CD8-positive, alpha-beta memory T cell (primary cell): ENCODE data around the gene AKR1D1. TPM values are rescaled to one million over a fixed set of nuclear protein-coding genes. Genes with fewer than 3 reads are reported as not detected.
"Not testable (repeated sequence)": the region's sequence is repeated elsewhere in the genome, so short reads cannot be mapped to it uniquely, and the experiment has no call there.

Experiments
- CTCF ChIA-PET: fragments of 350-600 bp; sonication (Branson Sonifier 250); formaldehyde crosslinking; loops from one replicate; lab custom pipeline; 2021; ENCODE audit warnings: antibody characterized with exemption; lab: Charles Lee
- POLR2A ChIA-PET: fragments of 350-600 bp; sonication (Branson Sonifier 250); formaldehyde crosslinking; loops from one replicate; lab custom pipeline; 2021; ENCODE audit warnings: antibody characterized with exemption; lab: Charles Lee
- DNase-seq, 5 donors: peaks; one replicate each; pipeline versions ENCODE4 v3.0.0 to v3.0.0-alpha.2; 2020 to 2022; ENCODE audit warnings: mixed read lengths in 1 of 5
- H3K27ac ChIP-seq: one replicate; pipeline ENCODE4 v1.7.0; 2013; ENCODE audit warnings: low read depth, mild to moderate bottlenecking, low read length, moderate library complexity
- H3K27me3 ChIP-seq: 2 replicates; pipeline ENCODE4 v1.7.0; 2013; ENCODE audit warnings: low read length, mild to moderate bottlenecking; ENCODE audit not compliant: insufficient read depth, poor library complexity, severe bottlenecking
- H3K36me3 ChIP-seq: 2 replicates; pipeline ENCODE4 v1.7.0; 2013; ENCODE audit warnings: mild to moderate bottlenecking, low read length, moderate library complexity; ENCODE audit not compliant: insufficient read depth
- H3K4me1 ChIP-seq: 2 replicates; pipeline ENCODE4 v1.7.0; 2013; ENCODE audit warnings: mild to moderate bottlenecking, low read length, moderate library complexity; ENCODE audit not compliant: insufficient read depth
- H3K4me3 ChIP-seq: 2 replicates; pipeline ENCODE4 v1.7.0; 2013; ENCODE audit warnings: mild to moderate bottlenecking, low read length
- H3K9me3 ChIP-seq: 2 replicates; pipeline ENCODE4 v1.7.0; 2013; ENCODE audit warnings: mild to moderate bottlenecking, low read length
- H3K27ac Mint-ChIP-seq, 8 donors: one replicate each; pipeline ENCODE4 v1.8.0; 2020 to 2021; ENCODE audit warnings: mixed read lengths in 8 of 8, mild to moderate bottlenecking in 6 of 8, inconsistent platforms in 3 of 8, moderate library complexity in 3 of 8
- H3K27me3 Mint-ChIP-seq, 2 donors: one replicate each; pipeline ENCODE4 v1.8.0; 2020 to 2021; ENCODE audit warnings: mixed read lengths in 2 of 2, mild to moderate bottlenecking in 1 of 2, moderate library complexity in 1 of 2
- H3K36me3 Mint-ChIP-seq, 3 donors: one replicate each; pipeline ENCODE4 v1.8.0; 2020 to 2021; ENCODE audit warnings: mixed read lengths in 3 of 3, inconsistent platforms in 1 of 3, mild to moderate bottlenecking in 1 of 3
- H3K4me1 Mint-ChIP-seq, 3 donors: one replicate each; pipeline ENCODE4 v1.8.0; 2020 to 2021; ENCODE audit warnings: mixed read lengths in 3 of 3, inconsistent platforms in 1 of 3, mild to moderate bottlenecking in 1 of 3
- H3K4me3 Mint-ChIP-seq, 7 donors: one replicate each; pipeline ENCODE4 v1.8.0; 2020 to 2021; ENCODE audit warnings: mixed read lengths in 7 of 7, mild to moderate bottlenecking in 6 of 7, moderate library complexity in 4 of 7, inconsistent platforms in 2 of 7
- H3K9me3 Mint-ChIP-seq, 5 donors: one replicate each; pipeline ENCODE4 v1.8.0; 2020 to 2022; ENCODE audit warnings: mixed read lengths in 5 of 5, mild to moderate bottlenecking in 3 of 5, moderate library complexity in 2 of 5, inconsistent platforms in 1 of 5
- polyA plus RNA-seq: library from polyadenylated mRNA; unstranded; fragments of 300-500 nt; fragmentation: Illumina TruSeq; gene quantifications from one replicate; pipeline ENCODE4 v1.2.3, GENCODE V29; 2021
- total RNA-seq, 2 experiments: library from RNA; stranded (reverse); gene quantifications; one replicate each; pipeline ENCODE4 v1.2.3, GENCODE V29; 2021

AKR1D1 gene
- total and polyA plus RNA-seq, 3 experiments from 2014 or later = not detected

- no peaks in the 10 kb centered on the region for H3K4me1 Mint-ChIP-seq
- CTCF ChIA-PET = no interaction called here
- no peak overlapping the region for H3K4me3 ChIP-seq
- no peaks in the 10 kb centered on the region for H3K36me3 Mint-ChIP-seq
- no peaks in the 10 kb centered on the region for H3K27me3 ChIP-seq
- POLR2A ChIA-PET = no interaction called here
- H3K4me3 Mint-ChIP-seq = no peak overlapping the region
- H3K4me1 ChIP-seq = no peaks in the 10 kb centered on the region
- peaks cover 0 to 11% of the 10 kb centered on the region in 2 donors for H3K27me3 Mint-ChIP-seq
- no peak overlapping the region for H3K27ac ChIP-seq
- no peak for DNase-seq
- H3K36me3 ChIP-seq = no peaks in the 10 kb centered on the region
- H3K9me3 ChIP-seq = no peaks in the 10 kb centered on the region
- H3K9me3 Mint-ChIP-seq = no peaks in the 10 kb centered on the region
- H3K27ac Mint-ChIP-seq = no peak overlapping the region
Measured at GRCh38 chr7:138126928-138127327, 50.7 kb downstream of the AKR1D1 start.

GRCh38 chr7:138127996-138128395, 51.7 kb downstream of the AKR1D1 start:
- no peaks in the 10 kb centered on the region for H3K36me3 ChIP-seq
- Mint-ChIP-seq H3K27ac (no peak overlapping the region), H3K4me3 (no peak overlapping the region), H3K9me3 (peaks cover 0 to 1% (median 0%) of the 10 kb centered on the region in 5 donors), H3K27me3 (peaks cover 2 to 11% of the 10 kb centered on the region in 2 donors), H3K36me3 (no peaks in the 10 kb centered on the region), H3K4me1 (no peaks in the 10 kb centered on the region)
- H3K9me3 ChIP-seq = no peaks in the 10 kb centered on the region
- no peaks in the 10 kb centered on the region for H3K4me1 ChIP-seq
- H3K27me3 ChIP-seq = no peaks in the 10 kb centered on the region
- DNase-seq = no peak
- CTCF ChIA-PET = no interaction called here
- no peak overlapping the region for H3K4me3 ChIP-seq
- no peak overlapping the region for H3K27ac ChIP-seq
- POLR2A ChIA-PET = no interaction called here

- no peaks in the 10 kb centered on the region for H3K4me1 ChIP-seq
Measured at GRCh38 chr7:138129551-138130165, 53.4 kb downstream of the AKR1D1 start.

DNA sequence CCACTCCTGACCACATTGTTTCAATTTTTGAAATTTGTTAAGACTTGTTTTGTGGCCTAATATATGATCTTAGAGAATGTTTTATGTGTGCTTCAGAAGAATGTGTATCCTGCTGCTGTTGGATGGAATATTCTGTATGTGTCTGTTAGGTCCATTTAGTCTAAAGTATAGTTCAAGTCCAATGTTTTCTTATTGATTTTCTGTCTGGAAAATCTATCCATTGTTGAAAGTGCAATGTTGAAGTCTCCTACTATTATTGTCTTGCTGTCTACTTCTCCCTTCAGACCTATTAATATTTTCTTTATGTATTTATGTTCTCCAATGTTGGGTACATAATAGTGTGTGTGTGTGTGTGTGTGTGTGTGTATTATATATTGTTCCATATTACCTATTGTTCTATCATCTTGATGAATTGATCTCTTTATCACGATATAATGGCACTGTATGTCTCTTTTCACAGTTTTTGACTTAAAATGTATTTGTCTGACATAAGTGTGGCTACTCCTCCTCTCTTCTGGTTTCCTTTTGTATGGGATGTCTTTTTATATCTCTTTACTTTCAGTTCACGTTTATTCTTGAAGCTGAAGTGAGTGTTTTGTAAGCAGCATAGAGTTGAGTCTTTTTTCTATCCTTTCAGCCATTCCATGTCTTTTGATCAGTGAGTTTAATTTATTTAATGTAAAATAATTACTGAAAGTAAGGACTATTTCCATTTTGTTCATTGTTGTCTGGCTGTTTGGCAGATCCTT, 61.3 kb downstream of the AKR1D1 start:
- POLR2A ChIA-PET = no interaction called here
- no peak overlapping the region for H3K27ac ChIP-seq

More at GRCh38 chr7:138129551-138130165, 53.4 kb downstream of the AKR1D1 start:
- Mint-ChIP-seq H3K4me1 (no peaks in the 10 kb centered on the region), H3K27me3 (peaks cover 3 to 11% of the 10 kb centered on the region in 2 donors), H3K4me3 (no peak overlapping the region), H3K27ac (no peak overlapping the region), H3K9me3 (peaks cover 0 to 1% (median 0%) of the 10 kb centered on the region in 5 donors), H3K36me3 (no peaks in the 10 kb centered on the region)
- Histone ChIP-seq H3K9me3 (no peaks in the 10 kb centered on the region), H3K4me3 (no peak overlapping the region), H3K27ac (no peak overlapping the region), H3K27me3 (no peaks in the 10 kb centered on the region), H3K36me3 (no peaks in the 10 kb centered on the region)
- CTCF ChIA-PET = no interaction called here
- POLR2A ChIA-PET = no interaction called here
- no peak for DNase-seq

DNA sequence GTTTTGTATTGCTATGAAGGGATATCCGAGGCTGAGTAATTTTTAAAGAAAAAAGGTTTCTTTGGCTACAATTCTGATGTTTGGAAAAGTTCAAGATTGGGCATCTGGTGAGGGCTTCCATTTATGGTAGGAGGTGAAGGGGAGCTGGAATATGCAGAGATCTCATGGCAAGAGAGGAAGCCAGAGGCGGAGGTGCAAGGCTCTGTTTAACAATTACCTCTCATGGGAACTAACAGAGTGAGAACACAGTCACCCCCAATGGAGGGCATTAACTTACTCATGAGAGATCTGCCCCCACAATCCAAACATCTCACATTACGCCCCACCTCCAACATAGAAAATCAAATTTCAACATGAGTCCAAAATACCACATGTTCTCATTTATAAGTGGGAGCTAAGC, 62.0 kb downstream of the AKR1D1 start:
- no peaks in the 10 kb centered on the region for H3K4me1 ChIP-seq
- no peaks in the 10 kb centered on the region for H3K9me3 ChIP-seq
- Mint-ChIP-seq H3K27ac (no peak overlapping the region), H3K4me3 (no peak overlapping the region), H3K4me1 (no peaks in the 10 kb centered on the region), H3K27me3 (peaks cover 0 to 33% of the 10 kb centered on the region in 2 donors), H3K36me3 (no peaks in the 10 kb centered on the region), H3K9me3 (no peaks in the 10 kb centered on the region)
- no peak overlapping the region for H3K4me3 ChIP-seq
- ChIA-PET POLR2A (no interaction called here), CTCF (no interaction called here)
- no peaks in the 10 kb centered on the region for H3K36me3 ChIP-seq
- H3K27ac ChIP-seq = no peak overlapping the region
- H3K27me3 ChIP-seq = no peaks in the 10 kb centered on the region
- no peak for DNase-seq

More for the DNA sequence above, 61.3 kb downstream of the AKR1D1 start:
- Histone ChIP-seq H3K36me3 (no peaks in the 10 kb centered on the region), H3K4me3 (no peak overlapping the region), H3K27me3 (no peaks in the 10 kb centered on the region), H3K9me3 (no peaks in the 10 kb centered on the region), H3K4me1 (no peaks in the 10 kb centered on the region)
- Mint-ChIP-seq H3K36me3 (no peaks in the 10 kb centered on the region), H3K27ac (no peak overlapping the region), H3K27me3 (peaks cover 0 to 30% of the 10 kb centered on the region in 2 donors), H3K4me1 (no peaks in the 10 kb centered on the region), H3K9me3 (peaks cover 0 to 1% (median 0%) of the 10 kb centered on the region in 5 donors), H3K4me3 (no peak overlapping the region)
- no peak for DNase-seq
- CTCF ChIA-PET = no interaction called here

- Histone ChIP-seq H3K27me3 (no peaks in the 10 kb centered on the region), H3K36me3 (no peaks in the 10 kb centered on the region), H3K27ac (no peak overlapping the region), H3K4me1 (no peaks in the 10 kb centered on the region), H3K4me3 (no peak overlapping the region), H3K9me3 (no peaks in the 10 kb centered on the region)
- POLR2A ChIA-PET = no interaction called here
- Mint-ChIP-seq H3K27ac (no peak overlapping the region), H3K9me3 (peaks cover 0 to 2% (median 0%) of the 10 kb centered on the region in 5 donors), H3K4me1 (peaks cover 0 to 9% (median 6%) of the 10 kb centered on the region in 3 donors), H3K4me3 (no peak overlapping the region), H3K27me3 (peaks cover 12 to 54% of the 10 kb centered on the region in 2 donors), H3K36me3 (peaks cover 0 to 3% (median 0%) of the 10 kb centered on the region in 3 donors)
- no peak for DNase-seq
- CTCF ChIA-PET = no interaction called here
Measured at GRCh38 chr7:138142583-138143201, 66.4 kb downstream of the AKR1D1 start.

GRCh38 chr7:138144958-138145357, 68.7 kb downstream of the AKR1D1 start:
- CTCF ChIA-PET = interaction anchor here (0.8 kb wide), 1 partner anchor 9 kb away, joined by 3 read pairs; no protein-coding TSS in a partner anchor
- no peak overlapping the region for H3K27ac Mint-ChIP-seq
- no peak for DNase-seq

GRCh38 chr7:138146221-138146620, 70.0 kb downstream of the AKR1D1 start:
- H3K36me3 Mint-ChIP-seq, H3K27ac ChIP-seq, H3K27ac Mint-ChIP-seq, H3K4me3 ChIP-seq, H3K27me3 ChIP-seq, H3K4me3 Mint-ChIP-seq, H3K4me1 Mint-ChIP-seq, H3K9me3 Mint-ChIP-seq, H3K9me3 ChIP-seq, H3K4me1 ChIP-seq, DNase-seq, POLR2A ChIA-PET, H3K36me3 ChIP-seq, CTCF ChIA-PET: not testable (repeated sequence)
- H3K27me3 Mint-ChIP-seq = peaks cover 15 to 53% of the 10 kb centered on the region in 2 donors

More at GRCh38 chr7:138144958-138145357, 68.7 kb downstream of the AKR1D1 start:
- H3K4me1 Mint-ChIP-seq = peaks cover 0 to 9% (median 6%) of the 10 kb centered on the region in 3 donors
- H3K4me1 ChIP-seq = no peaks in the 10 kb centered on the region
- peaks cover 0 to 3% (median 0%) of the 10 kb centered on the region in 3 donors for H3K36me3 Mint-ChIP-seq
- H3K9me3 Mint-ChIP-seq = peaks cover 0 to 2% (median 0%) of the 10 kb centered on the region in 5 donors
- H3K27me3 Mint-ChIP-seq = peaks cover 12 to 45% of the 10 kb centered on the region in 2 donors
- no peak overlapping the region for H3K27ac ChIP-seq
- H3K36me3 ChIP-seq = no peaks in the 10 kb centered on the region
- H3K4me3 Mint-ChIP-seq = no peak overlapping the region
- H3K4me3 ChIP-seq = no peak overlapping the region
- H3K9me3 ChIP-seq = no peaks in the 10 kb centered on the region
- H3K27me3 ChIP-seq = no peaks in the 10 kb centered on the region
- POLR2A ChIA-PET = no interaction called here
